HG03196 (cell line): ENCODE measurements around the gene KCNQ1OT1.

Experiments used
- ATAC-seq: cut with Tn5 transposase; IDR thresholded peaks from one replicate; pipeline ENCODE4 v1.9.1; 2021; ENCODE audit not compliant: unreplicated experiment

KCNQ1OT1 gene

DNA sequence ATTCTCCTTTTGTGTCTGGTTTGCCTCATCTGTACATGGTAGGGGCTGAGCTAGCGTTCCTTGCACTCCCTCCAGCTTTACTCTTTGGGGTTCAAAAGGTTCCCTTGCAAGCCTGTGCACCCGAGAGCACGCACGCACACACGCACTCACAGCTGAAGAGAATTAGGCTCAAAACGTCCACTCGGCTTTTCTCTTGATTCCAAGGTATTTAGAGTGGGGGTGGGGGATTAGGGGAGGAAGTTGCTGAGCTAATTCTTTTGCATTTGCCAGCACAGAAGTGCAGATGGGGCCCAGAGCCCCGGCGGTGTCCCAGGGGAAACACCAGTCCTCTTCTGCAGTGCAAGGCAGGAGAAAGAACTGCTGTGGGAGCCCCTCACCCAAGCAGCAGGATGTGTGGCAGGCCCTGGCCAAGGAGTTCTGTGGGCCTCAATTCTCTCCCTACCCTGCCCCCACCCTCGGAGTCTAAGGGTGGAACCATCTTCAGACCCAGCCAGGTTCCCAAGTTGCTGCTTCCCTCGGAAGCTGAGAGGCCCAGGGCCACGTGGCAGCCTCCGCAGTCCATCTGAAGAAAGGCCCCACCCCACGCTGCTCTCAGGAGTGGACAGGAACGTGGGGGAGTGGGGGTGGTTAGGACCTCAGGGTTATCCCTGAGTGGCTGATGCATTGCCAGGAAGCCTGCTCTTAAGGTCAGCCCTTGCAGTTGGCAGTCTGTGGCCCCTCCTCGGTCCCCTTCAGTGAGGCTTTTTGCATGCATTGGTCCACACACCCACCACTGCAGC is 3.8 kb upstream of the KCNQ1OT1 start:
- ATAC-seq, result no peak

DNA sequence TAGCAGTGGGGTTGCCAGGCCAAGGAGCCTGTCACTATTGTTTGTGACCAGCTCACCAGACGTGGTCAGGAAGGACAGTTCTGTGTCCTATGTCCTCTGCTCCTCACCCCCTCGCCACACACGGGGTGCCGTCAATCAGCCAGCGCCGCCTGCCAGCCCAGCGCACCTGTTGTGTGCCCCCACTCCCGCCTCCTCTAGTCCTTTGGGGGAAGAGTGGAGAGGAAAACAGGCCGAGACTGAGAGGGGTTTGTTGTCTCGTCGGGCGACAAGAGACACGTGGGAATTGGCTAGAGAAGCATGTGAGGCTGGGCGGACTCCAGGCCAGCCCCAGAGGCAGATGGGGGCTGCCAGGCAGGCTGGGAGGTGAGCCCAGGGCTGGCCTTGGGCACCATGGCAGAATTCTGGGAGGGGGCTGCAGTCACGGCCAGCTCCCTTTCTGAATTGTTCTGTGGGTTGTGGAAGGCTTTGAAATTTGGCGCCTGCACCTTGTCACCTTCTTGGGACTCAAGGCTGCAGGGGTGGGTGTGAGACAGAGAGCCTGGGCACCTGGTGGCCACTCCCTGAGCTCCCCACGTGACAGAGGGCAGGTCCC is 3.1 kb upstream of the KCNQ1OT1 start:
- ATAC-seq, result no peak

DNA sequence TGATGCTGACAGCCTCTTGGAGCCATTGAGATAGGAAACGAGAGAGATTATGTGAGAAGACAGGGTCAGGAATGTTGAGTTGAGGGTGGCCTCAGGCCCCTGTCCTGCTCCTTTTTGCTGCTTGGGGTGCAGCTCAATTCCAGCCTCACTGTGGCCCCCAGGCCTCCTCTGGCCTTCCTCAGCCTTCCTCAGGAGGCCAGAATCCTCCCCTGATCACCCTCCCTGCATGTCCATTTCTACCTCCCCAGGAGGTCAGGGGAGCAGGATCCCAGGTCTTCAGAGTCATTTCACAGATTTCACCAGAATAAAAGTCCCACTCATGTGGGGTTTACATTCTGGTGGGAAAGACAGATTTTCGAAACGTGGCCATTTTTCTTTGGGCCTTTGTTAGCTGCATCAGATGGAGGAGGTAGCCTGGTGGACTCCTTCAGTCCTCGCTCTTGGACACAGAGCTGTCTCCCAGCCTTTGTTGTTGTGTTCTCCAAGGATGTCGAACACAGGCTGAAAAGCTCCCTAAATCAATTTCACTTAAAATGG is 2.2 kb upstream of the KCNQ1OT1 start:
- no peak for ATAC-seq

DNA sequence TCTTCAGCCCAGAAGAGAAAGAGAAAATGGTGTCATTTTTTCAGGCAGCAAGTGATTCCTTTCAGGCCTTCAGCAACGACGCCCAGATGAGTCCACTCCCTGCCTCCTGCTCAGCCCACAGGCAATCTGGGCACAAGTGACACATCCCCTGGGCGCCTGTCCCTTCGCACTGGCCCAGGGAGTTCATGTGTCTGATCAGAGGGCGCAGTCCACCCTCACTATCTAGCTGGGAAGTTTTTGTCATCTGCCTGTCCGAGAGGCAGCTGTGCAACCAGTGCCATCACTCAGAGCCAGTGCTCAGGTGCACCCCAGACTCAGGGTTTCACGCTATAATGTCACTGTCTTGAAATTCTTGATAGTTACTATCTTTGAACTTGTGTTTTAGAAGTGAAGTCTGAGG is 1.4 kb upstream of the KCNQ1OT1 start:
- ATAC-seq, result no peak

DNA sequence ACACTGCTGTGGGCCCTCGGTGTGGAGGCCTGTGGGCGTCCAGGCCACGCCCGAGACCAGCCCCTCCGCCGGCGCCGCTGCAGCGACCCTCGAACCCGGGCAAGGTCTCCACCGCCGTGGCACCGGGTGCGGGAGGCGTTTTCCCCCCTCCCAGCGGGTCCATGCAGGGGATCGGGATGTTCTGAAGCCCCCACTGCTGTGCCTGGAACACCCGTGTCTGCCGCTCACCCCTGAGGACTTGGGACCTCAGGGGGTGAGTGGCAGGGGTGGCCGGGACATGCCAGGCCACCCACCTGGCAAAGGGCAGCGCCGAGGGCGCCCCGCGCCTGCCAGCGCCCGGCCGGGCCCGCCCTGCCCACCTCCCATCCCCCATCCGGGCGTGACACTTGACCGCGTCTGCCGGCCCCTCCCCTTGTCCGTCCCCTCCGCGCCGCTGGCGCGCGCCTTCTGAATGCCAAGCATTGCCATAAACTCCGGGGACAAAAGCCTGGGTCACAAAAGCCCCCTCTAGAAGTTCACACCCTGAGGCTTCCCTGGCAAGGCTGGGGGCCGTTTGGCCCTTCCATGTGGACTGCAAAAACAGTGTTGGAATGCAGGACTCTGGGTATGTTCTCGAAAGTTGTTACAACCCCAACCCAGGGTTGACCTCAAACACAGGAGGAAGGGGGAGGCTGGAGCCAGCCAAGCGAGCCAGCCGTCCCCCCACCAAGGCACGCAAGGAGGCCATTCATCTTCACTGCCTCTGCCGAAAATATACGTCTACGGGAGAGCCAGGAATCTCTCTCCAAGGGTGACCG is 819 bp upstream of the KCNQ1OT1 start:
- ATAC-seq, result no peak

DNA sequence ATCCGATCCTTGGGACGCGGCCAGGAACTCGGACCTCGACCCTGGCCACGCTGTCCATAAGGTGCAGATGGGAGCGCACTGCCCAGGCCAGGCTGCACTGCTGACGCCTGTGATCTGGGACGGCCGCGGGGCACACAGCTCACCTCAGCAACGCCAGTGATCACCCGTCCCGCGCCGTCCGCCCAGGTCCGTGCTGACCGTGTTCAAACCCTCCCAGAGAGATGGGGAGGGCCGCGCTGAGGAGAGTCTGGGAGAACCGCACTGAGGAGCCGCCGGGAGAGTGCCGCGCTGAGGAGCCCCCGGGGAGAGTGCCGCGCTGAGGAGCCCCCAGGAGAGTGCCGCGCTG is 636 bp downstream of the KCNQ1OT1 start:
- ATAC-seq, result no peak

DNA sequence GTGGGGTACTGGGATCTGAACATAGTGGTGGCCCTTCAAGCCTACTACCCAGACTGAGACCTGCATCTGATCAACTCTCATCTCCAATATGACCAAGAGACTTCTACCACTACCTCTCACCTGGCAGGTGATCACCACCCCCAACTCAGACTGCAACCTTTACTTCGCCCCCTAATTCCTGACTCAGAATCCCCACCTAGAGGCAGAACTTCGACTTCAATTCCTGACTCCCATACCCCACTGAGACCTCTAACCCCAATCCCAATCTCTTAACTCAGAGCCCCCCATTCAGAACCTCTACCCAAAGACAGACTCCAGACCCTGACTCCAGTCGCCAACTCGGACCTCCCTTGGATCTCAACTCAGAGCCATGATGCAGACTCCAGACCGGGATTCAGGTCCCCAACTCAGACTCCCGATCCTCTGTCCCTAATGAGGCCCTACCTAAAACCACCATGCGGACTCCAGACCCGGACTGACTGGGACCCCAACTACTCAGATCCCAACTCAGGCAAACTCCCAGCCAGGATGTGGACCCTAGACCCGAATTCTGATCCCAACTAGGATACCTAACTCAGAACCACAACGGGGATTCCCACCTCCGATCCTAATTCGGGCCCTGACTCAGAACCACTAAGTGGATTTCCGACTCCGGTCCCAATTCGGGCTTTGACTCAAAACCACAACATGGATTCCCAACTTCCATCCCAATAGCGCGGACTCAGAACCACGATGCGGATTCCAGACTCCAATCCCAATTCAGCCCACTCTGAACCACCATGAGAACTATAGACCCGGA is 1.2 kb downstream of the KCNQ1OT1 start:
- ATAC-seq, result no peak

DNA sequence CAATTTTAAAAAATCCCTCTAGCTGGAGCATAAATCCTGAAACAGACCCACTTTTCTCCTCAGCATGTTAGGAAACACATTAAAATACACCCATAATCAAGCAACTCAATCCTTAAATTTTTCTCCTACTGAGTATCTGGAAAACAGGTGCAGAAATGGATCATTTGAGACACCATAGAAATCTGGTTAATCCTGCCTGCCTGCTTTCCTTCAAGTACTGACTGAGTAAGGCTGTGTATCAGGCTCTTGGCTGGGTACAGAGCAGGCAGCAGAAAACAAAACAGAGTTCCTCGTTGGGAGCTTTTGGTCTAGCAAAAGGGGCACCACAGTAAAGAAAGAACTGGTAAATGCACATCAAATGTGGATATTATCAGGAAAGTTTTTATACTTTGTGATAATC is 1.9 kb downstream of the KCNQ1OT1 start:
- no peak for ATAC-seq

DNA sequence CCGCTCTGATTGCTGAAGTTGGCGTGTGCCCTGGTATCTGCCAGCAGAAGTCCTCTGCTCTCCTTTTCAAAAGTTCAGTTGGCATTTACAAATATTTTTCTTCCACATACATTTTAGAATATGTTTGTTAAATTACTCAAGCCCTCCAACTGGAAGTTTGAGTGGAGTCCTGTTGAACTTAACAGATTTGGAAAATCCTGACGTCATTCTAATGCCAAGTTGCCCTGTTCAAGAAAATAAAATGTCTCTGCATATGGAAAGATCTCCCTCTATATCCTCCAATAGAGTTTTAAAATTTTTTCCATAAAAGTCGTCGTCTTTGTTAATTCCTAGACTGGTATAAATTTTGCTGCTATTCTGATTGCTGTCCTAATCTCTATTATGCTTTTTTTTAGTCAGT is 3.3 kb downstream of the KCNQ1OT1 start:
- no peak for ATAC-seq

DNA sequence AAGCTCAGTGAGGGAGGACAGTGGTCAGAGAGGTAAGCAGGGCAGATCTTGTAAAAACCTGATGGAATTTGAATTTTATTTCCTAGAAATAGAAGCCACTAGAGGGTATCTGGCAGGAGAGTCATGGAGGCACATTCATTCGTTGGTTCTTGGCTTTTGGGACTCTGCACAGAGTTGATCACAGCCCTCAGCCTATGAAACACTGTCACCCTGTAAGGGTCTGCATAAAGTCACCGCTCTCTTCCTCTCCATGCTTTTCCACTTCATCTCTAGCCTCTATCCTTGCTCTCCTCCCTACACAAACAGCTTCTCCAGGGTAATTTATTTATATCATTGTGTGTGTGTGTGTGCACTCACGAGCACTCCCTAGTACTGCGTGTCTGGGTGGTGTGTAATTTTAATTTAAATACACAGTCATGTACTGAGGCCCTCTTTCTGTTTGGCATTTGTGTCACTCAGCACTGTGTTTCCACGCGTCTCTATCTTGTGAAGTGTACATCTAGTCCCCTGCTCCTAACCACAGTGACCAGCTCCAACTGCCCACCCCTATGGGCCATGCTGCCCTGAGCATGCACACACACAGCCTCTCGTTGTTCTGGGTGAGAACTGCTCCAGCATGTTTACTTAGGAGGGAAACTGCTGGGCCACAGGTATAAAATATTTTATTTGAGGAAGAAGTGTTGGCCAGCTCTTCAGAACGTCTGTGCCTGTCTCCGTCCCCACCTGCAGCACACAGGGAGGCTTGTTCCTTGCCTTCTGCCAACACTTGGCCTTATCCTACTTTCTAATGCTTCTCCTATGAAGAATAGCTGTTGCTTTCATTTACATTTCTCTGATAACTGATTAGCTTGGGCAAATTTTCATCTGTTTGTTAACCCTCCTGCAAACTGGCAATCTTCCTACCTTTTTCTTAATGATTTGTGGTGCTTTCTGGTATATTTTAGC is 4.5 kb downstream of the KCNQ1OT1 start:
- no peak for ATAC-seq

DNA sequence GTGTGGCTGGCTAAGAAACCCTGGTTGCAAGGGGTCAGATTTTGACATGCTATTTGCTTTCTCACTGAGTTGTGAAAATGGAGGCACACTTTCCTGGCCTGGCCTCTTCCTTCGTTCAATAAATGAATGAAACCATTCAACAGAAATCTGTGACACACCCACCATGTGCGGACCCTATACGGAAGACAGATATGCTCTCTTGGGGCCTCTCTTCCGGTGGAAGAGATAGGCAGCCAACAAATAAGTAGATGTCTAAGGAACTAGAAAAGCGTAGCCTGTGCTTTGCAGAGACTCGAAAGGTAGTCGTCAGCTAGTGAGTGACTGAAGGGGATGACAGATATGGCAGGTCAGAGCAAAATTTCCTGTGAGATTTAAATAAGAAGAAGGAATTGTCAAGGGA is 5.3 kb downstream of the KCNQ1OT1 start:
- ATAC-seq, result no peak

DNA sequence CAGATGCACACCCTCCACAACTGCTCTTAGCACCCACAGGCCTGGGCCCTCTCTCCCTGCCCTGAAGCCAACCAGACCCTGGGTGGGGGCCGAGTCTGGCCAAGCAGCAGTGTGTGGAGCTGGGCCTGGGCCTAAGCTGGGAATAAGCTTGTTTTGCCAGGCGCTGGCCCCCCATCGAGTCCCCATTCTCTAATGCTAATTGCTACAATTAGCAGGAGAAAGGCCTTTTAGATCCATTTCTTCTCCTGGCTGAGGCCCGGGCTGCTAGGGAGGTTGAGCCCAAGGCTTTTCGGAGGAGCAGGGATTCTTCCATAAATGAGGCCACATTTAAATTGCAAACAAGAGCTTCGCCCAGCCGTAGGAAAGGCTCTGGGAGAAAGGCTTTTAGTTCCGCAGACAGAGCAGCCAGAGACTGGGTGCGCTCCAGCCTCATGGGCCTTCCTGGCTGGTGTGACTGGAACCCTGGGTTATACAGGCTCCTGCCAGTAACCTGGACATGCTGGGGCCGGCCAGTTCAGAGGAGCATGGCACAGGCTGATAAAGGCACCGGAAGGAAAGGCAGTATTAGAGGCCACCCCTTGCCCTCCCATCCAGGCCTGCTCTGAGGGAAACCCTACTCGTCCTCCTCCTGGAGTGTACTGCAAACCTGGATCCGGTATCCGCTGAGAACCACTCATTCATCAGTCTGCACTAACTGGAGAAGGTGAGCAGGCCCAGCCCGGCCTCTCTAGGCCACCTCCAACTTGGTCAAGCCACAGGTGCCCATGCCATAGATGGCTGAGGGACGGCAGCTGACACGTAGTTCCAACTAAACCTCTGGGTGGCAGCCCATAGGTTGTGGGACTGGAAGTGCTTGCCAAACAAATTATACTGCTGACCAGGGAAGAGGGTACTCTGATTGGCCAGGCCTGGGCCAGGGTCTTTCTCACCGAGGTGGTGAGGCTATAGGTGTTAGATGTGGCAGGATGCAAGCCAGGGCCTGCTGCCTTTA is 6.2 kb downstream of the KCNQ1OT1 start:
- no peak for ATAC-seq

DNA sequence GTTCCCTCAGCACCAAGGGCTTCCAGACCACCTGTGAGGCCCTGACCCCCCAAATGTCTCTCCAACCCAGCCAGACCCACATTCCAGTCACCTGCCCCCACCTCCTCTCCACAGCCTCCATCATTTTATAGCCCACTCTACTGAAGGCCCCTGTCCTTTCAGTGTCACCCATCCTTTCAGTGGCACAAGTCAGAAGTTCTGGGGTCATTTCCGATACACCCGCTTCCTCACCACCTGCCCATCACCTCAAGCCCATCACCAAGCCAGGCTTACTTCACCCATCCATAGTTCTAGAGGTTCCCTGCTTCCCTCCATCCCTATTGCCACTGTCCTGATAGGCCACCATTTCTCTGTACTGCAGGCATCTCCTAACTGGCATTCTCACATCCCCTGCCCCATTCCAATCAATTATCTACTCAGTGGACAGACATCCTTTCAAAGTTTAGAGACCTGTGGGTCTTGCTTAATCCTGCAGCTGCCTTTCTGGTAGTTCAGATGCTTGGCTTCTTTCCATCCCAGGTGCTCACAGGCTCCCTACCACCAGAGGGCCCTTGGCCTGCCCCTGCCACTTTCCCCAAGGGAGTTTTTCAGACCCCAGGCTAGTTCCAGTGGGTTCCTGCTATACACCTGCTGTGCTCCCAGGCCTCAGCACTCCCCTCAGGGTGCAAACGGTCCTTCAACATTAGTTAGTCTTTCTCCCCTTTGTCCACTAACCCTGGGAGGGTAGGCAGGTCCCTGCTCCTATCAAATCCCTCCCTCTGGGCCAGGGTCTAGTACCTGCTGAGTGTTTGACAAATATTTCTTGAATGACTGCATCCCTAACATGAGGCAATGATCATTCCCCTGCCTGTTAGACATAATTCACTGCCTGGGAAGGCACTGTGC is 7.6 kb downstream of the KCNQ1OT1 start:
- no peak for ATAC-seq

DNA sequence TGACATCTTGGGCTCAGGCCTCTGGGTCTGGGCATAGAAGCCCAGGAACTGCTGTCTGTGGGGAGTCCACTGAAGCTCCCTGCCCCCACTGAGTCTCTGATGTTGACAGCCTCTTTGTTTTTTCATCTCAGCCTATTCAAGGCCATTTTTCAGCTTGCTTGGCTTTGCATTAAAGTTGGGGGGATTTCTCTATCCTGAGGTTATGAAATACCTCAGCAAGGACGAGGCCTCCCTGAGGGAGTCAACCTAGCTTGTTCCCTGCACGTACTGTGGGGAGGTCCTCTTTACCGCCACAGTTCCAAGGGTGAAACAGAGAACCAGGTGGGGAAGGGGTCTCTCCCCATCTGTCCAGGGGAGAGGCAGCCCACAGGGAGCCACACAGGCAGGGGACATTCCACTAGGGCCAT is 8.4 kb downstream of the KCNQ1OT1 start:
- ATAC-seq, result no peak

DNA sequence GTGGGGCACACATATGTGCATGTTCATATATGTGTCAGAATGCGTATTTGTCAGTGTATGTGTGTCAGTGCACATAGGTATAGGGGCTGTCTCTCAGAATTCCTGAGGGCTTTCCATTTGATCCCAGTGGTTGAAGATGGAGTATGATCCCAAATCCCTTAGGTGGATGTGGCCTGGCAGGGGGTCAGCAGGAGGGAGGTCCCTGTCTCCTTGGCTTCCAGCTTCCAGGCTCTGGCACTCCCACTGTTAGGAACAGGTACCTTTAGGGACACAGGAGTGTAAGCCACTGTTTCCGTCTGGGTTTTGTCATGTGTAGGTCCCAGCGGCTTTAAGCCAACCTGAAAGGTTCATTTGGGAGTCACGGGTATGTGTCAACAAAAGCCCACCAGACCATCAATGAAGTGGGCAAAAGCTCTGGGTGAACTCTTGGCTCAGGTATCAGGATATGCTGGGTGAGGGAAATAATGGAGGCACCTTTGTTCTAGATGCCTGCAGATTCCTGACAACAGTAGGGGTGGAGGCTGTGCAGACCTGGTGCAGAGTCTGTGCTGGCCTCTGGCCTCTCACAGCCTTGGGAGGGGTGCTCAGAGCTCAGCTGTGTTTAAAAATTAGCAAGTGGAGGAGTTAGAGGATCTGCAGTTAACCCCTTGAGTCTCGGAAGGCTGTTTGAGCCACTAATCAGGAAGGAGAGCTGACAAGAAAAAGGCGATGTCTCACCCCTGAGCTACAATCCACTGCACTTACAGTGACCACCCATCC is 9.0 kb downstream of the KCNQ1OT1 start:
- ATAC-seq, result no peak

DNA sequence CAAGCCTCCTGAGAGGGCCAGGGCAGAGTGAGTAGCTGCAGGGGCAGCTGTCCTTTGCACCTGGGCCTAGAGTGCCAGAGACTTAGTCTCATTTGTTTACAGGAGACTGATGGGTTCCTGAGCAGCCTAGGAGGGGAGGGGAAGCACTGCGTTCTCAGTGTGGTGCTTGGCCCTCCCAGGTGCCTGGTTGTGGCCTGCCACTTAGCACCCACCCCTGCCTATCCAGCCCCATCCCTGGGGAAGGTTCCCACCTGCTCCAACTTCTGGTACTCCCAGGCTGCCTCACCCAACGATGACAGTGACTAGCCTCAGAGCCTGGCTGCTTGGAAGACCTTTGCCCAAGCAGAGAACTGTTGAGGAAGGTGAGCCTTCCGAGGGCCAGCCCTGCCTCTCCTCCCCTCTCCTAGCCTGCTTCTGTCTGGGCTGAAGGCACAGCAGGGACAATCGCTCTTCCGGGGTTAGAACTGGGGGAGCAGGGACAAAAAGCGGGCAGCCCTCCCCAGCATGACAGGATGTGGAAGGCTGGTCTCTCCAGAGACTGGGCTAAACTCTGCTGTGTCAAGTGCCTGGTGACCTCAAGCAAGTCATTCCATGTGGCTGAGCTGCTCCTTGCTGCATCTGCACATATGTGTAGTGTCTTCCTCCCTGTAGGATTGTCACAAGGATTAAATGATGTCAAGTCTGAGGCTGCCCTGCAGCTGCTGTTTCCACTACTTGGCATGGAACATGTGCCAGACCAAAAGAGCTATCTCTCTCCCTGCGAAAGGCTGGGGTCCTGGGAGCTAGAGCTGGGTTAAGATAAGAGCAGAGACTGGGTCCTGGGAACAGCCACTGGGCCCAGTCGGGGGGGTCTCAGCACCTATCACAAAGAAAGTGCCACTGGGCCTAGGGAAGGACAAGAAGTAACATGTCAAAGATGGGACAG is 9.9 kb downstream of the KCNQ1OT1 start:
- no peak for ATAC-seq
